Transverse colon (tissue), 4 donors: ENCODE data around the gene DYRK4.

Experiments
- CTCF ChIP-seq, 5 experiments: fragments of 200-600 bp in 3 of 5; fragments of 450-650 bp in 2 of 5; sonication (generic) in 3 of 5; IDR thresholded peaks; 1 replicate in 2 of 5; 2 replicates in 3 of 5; pipeline ENCODE4 v1.5.1; 2016 to 2017; ENCODE audit warnings: antibody characterized with exemption in 5 of 5, inconsistent platforms in 3 of 5, mild to moderate bottlenecking in 2 of 5, moderate library complexity in 1 of 5
- POLR2A ChIP-seq: fragments of 450-650 bp; IDR thresholded peaks from one replicate; pipeline ENCODE4 v1.6.1; 2016; ENCODE audit warnings: antibody characterized with exemption, mild to moderate bottlenecking, moderate library complexity
- POLR2AphosphoS5 ChIP-seq, 3 donors: sonication (generic); formaldehyde crosslinking; IDR thresholded peaks; one replicate each; pipeline ENCODE4 v1.6.1; 2016; ENCODE audit warnings: antibody characterized with exemption in 3 of 3

- TF ChIP-seq CTCF (IDR thresholded peaks at IDR 0.05) = no peak
- no peak for TF ChIP-seq POLR2A
- no peak for TF ChIP-seq POLR2AphosphoS5 (IDR thresholded peaks at IDR 0.05)
Observed at GRCh38 chr12:4621511-4621910, 59.5 kb downstream of the DYRK4 start.
